ENCODE data around the gene TRAF2. TPM values are rescaled to one million over a fixed set of nuclear protein-coding genes. Genes with fewer than 3 reads are reported as not detected.
A peak's percentile ranks its signal among the peaks of the same experiment; 100 is the strongest.

The TRAF2 gene
- total and polyA plus RNA-seq, 9 of the 15 experiments (the other 6 are each of a cell fraction or from before 2014, with no cell fraction given) = 0.24 to 45.2 (median 18.0) TPM

GRCh38 chr9:136946228-136947027, 60.1 kb downstream of the TRAF2 start:
- Histone ChIP-seq H3K4me2 (ENCODE audit: insufficient read depth, low read length) (no peak overlapping the region), H3K9ac (ENCODE audit: insufficient read depth in 1 of 2, low read depth in 2 of 2, low read length in 2 of 2) (peak overlapping the region in 1 of 2 experiments; percentile 83; a peak in 2 of 4 replicates), H3K9me3 (replicated peaks; ENCODE audit: control insufficient read depth, insufficient read depth, low read depth, low read length) (no peaks in the 10 kb centered on the region), H3K4me3 (no peak overlapping the region), H4K20me1 (replicated peaks; ENCODE audit: control insufficient read depth, insufficient read depth, low read length) (no peaks in the 10 kb centered on the region), H3K9me1 (ENCODE audit: control insufficient read depth, insufficient read depth, low read length) (peaks cover 2% of the 10 kb centered on the region), H3K79me2 (ENCODE audit: control insufficient read depth, insufficient read depth, low read length) (peaks cover 26% of the 10 kb centered on the region), H3K27me3 (ENCODE audit: control insufficient read depth in 2 of 2, insufficient read depth in 2 of 2, low read length in 2 of 2) (no peaks in the 10 kb centered on the region), H3K36me3 (ENCODE audit: control insufficient read depth, insufficient read depth, low read length) (peaks cover 20% of the 10 kb centered on the region; the same call in 2 of the 3 replicates), H2AFZ (ENCODE audit: low read depth, low read length) (no peak overlapping the region), H3K4me1 (replicated peaks in 1 of 2; ENCODE audit: control insufficient read depth in 2 of 2, insufficient read depth in 2 of 2, low read length in 2 of 2) (peaks cover 24 to 90% of the 10 kb centered on the region in 2 experiments), H3K27ac (ENCODE audit: extremely low read depth, low read depth, low read length) (no peak overlapping the region)
- FAIRE-seq = no peak
- BruUV-seq (replicated peaks) = no TSS peak
- POLR2A ChIA-PET = interaction anchor here (1.3 to 1.9 kb wide), 2 partner anchors 10 to 19 kb away, joined by 3 to 6 read pairs; no protein-coding TSS in a partner anchor
- in situ Hi-C loops (cut with MboI) = loop anchor here (5.0 kb wide), 1 partner anchor 91 kb away; no protein-coding TSS in a partner anchor
- no peak for ATAC-seq
- TF ChIP-seq HMG20A (CRISPR knock-in tag; conservative IDR thresholded peaks at IDR 0.05) (no peak), TFE3 (CRISPR knock-in tag; IDR thresholded peaks at IDR 0.05) (no peak), SAFB (IDR thresholded peaks at IDR 0.05; ENCODE audit: borderline replicate concordance, low read depth, low read length) (0 out of 2 replicates have a peak, but pooled peaks have one; percentile 3), POLR2G (IDR thresholded peaks at IDR 0.05; ENCODE audit: low read depth, low read length) (peak; percentile 1; the same call in 1 of the 2 replicates), NFIC (IDR thresholded peaks at IDR 0.05) (0 out of 2 replicates have a peak, but pooled peaks have one; percentile 34)
- intact Hi-C loops (cut with micrococcal nuclease) = loop anchor here (5.0 kb wide), 2 partner anchors 46 to 159 kb away; partner anchors contain the start of gene PAXX
- CTCF ChIA-PET (ENCODE audit: low intra/inter-chr PET ratio) = interaction anchor here (0.6 kb wide), 1 partner anchor 118 kb away, joined by 3 read pairs; no protein-coding TSS in a partner anchor
- no peak for DNase-seq (ENCODE audit: extremely low read depth in 1 of 4, low spot score in 3 of 4)
- 81% methylated on average over 22 of the region's 27 CpGs for WGBS (ENCODE audit: insufficient coverage, low coverage, missing lambda C conversion rate)
